AG09319 (cell line): ENCODE data around the gene PRR22.

ENCODE experiments used
- DNase-seq: peaks from one replicate; pipeline ENCODE4 v3.0.0-alpha.2; 2010; ENCODE audit warnings: low read depth; ENCODE audit errors: extremely low read depth
- CTCF ChIP-seq: IDR thresholded peaks from 2 replicates; pipeline ENCODE4 v1.5.1; 2011; ENCODE audit warnings: low read depth, mild to moderate bottlenecking, inconsistent platforms, low read length, moderate library complexity

The PRR22 gene

DNA sequence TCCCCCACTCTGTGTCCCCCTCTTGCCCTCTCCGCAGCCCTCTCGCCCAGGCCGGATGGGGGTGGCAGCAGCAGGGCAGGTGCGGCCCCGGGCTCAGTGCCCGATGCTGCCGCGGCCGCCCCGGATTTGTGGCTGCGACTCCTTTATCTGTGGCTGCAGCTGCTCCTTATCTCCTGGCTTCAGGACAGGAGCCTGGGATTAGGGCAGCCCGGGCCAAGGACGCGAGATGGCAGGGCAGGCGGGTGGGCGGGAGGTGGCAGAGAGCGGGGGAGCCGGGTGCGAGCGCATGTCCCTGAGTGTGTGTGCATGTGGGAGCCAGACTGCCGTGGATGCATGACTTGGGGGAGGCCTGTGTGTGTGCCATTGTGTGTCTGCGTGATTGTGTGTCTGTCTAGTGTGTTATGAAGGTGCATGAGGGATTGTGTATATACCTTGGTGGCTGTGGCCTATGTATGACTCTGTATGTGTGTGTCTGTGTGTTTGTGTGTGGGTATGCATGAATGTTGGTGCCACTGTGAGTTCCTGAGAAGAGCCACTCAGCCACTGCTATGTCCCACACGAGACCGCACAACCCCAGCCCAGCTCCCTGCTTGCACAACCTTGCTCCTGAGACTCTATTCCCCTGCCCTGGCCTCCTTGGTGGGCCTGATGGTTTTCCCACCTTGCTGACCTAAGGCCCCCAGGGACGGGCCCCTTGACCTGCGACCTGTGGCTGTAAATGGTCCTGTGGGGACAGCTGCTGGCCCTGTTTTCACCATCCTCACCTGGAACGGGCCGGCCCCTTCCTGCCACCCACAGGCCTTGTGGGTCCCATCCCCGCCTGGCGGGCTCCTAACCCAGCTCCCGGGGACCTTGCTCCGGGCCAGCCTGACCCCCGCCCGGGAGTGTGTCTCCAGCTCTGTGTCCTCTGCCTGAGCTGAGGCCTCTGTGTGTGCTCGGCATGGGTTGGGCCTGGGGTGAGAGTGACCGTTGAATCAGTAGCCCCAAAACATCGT, 15.0 kb upstream of the PRR22 start:
- DNase-seq, result no peak
- no peak for TF ChIP-seq CTCF

- TF ChIP-seq CTCF, result no peak
- DNase-seq, result no peak
Observed at GRCh38 chr19:5798244-5798643, 13.7 kb upstream of the PRR22 start.

DNA sequence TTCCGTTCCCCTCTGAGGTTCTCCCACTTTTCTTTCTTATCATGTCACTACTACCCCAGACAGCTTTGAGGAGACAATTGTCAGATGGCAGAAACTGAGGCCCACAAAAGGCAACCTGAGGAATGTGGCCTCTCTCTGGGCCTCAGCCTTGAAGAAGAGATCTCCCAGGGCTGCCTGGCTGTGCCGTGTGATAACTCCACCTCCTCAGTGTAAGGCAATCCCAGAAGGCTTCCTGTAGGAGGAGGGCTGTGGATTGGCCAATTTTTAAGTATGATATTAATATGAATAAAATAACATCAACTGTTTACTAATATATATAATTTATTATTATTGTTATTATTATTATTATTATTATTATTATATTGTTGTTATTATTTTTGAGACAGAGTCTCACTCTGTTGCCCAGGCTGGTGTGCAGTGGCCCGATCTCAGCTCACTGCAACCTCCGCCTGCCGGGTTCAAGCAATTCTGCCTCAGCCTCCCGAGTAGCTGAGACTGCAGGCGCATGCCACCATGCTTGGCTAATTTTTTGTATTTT, 10.9 kb upstream of the PRR22 start:
- no peak for TF ChIP-seq CTCF
- no peak for DNase-seq

- no peak for DNase-seq
- TF ChIP-seq CTCF, result no peak
Observed at GRCh38 chr19:5793188-5793587, 8.6 kb upstream of the PRR22 start.

DNA sequence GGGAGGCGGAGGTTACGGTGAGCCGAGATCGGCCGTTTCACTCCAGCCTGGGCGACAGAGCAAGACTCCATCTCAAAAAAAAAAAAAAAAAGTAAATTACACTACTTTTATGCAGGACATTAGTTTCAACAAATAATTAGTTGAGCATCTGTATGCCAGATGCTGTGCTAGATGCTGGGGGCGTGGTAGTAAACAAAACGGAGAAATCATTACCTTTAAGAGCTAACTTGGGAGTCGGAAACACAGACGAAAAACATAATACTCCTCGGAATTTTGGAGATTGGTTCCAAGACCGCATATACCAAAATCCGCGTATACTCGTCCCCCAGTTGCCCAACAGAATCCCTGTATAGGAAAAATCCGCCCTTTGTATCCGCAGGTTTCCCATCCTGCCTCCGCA, 7.7 kb upstream of the PRR22 start:
- TF ChIP-seq CTCF, result no peak
- DNase-seq, result peak; percentile 28

GRCh38 chr19:5790559-5791520, 6.3 kb upstream of the PRR22 start, which contains the start of gene DUS3L:
TSS of gene DUS3L (minus strand) at chr19:5791163. CDS start at chr19:5791141, 22 bp downstream.
- no peak for TF ChIP-seq CTCF
- peak; percentile 95 for DNase-seq
